Measurements from ENCODE around the gene OSBPL10.

The OSBPL10 gene

GRCh38 chr3:31687020-31687802 is 293.9 kb downstream of the OSBPL10 start:
- no peak for TF ChIP-seq SP1 (IDR thresholded peaks at IDR 0.05)
- TF ChIP-seq SUZ12 (IDR thresholded peaks at IDR 0.05): no peak
- TF ChIP-seq FOXM1 (IDR thresholded peaks at IDR 0.05; ENCODE audit: borderline replicate concordance): no peak
- no peak for DNase-seq (ENCODE audit: extremely low spot score)
- ChIA-PET POLR2A (interaction anchor here (1.4 kb wide), 1 partner anchor 155 kb away, joined by 3 read pairs; the partner anchor contains the start of gene STT3B), CTCF (interaction anchor here (1.0 to 1.6 kb wide), 2 partner anchors 10 to 17 kb away, joined by 4 read pairs; no protein-coding TSS in a partner anchor)

GRCh38 chr3:31680072-31680870 is 300.8 kb downstream of the OSBPL10 start:
- TF ChIP-seq LEF1 (IDR thresholded peaks at IDR 0.05; ENCODE audit: borderline replicate concordance): no peak
- POLR2A ChIA-PET: no interaction called here
- CTCF ChIA-PET: interaction anchor here (0.7 kb wide), 1 partner anchor 27 kb away, joined by 3 read pairs; no protein-coding TSS in a partner anchor
- no peak for DNase-seq (ENCODE audit: extremely low spot score)

DNA sequence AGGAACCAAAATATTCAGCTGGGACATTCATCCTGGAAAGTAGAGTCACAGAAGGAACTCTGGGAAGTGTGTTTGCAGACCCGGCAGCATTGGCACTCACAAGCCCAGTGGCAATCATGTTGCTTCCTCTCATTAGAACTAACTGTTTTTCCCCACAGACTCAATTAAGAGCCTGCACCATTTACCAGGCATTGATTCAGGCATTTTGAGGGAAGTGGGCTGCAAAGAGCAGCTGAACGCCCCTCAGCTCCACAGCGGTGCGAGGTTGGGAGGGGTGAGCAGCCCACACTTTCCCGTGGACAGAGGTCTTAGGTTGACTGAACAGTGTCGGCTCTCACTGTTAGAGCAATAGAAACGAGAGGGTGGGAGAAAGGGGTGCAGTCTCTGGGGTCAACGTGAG is 304.5 kb downstream of the OSBPL10 start:
- DNase-seq (ENCODE audit: extremely low spot score): no peak
- ChIA-PET CTCF (interaction anchor here (0.6 kb wide), 1 partner anchor 168 kb away, joined by 3 read pairs; no protein-coding TSS in a partner anchor), POLR2A (no interaction called here)
- TF ChIP-seq TARDBP (IDR thresholded peaks at IDR 0.05) (no peak), SP1 (IDR thresholded peaks at IDR 0.05) (no peak), L3MBTL2 (conservative IDR thresholded peaks at IDR 0.05) (no peak), ELF4 (IDR thresholded peaks at IDR 0.05) (no peak), FOXK2 (IDR thresholded peaks at IDR 0.05) (no peak), ARNT (IDR thresholded peaks at IDR 0.05) (no peak), NFRKB (IDR thresholded peaks at IDR 0.05) (no peak), FOXA1 (IDR thresholded peaks at IDR 0.05) (no peak), BHLHE40 (IDR thresholded peaks at IDR 0.05; ENCODE audit: borderline replicate concordance) (no peak)

- CTCF ChIA-PET: no interaction called here
- POLR2A ChIA-PET: no interaction called here
- TF ChIP-seq FOXM1 (IDR thresholded peaks at IDR 0.05; ENCODE audit: borderline replicate concordance) (no peak), CTBP1 (IDR thresholded peaks at IDR 0.05; ENCODE audit: borderline replicate concordance) (no peak), FOXK2 (IDR thresholded peaks at IDR 0.05) (no peak), ARNT (IDR thresholded peaks at IDR 0.05) (no peak), ZNF384 (IDR thresholded peaks at IDR 0.05) (no peak), SUZ12 (IDR thresholded peaks at IDR 0.05) (no peak), HDGF (IDR thresholded peaks at IDR 0.05; ENCODE audit: borderline replicate concordance) (no peak), SP1 (IDR thresholded peaks at IDR 0.05) (no peak), FOXA1 (IDR thresholded peaks at IDR 0.05) (no peak), NFRKB (IDR thresholded peaks at IDR 0.05) (no peak), TARDBP (IDR thresholded peaks at IDR 0.05) (no peak), BHLHE40 (IDR thresholded peaks at IDR 0.05; ENCODE audit: borderline replicate concordance) (no peak)
- TF ChIP-seq, protein P1, sequence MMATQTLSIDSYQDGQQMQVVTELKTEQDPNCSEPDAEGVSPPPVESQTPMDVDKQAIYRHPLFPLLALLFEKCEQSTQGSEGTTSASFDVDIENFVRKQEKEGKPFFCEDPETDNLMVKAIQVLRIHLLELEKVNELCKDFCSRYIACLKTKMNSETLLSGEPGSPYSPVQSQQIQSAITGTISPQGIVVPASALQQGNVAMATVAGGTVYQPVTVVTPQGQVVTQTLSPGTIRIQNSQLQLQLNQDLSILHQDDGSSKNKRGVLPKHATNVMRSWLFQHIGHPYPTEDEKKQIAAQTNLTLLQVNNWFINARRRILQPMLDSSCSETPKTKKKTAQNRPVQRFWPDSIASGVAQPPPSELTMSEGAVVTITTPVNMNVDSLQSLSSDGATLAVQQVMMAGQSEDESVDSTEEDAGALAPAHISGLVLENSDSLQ (IDR thresholded peaks at IDR 0.05): no peak
- no peak for DNase-seq (ENCODE audit: extremely low spot score)
Measured at GRCh38 chr3:31673950-31674349, 307.1 kb downstream of the OSBPL10 start.

GRCh38 chr3:31671976-31672375 is 309.1 kb downstream of the OSBPL10 start:
- ChIA-PET CTCF (interaction anchor here (0.6 kb wide), 1 partner anchor 31 kb away, joined by 5 read pairs; no protein-coding TSS in a partner anchor), POLR2A (no interaction called here)
- no peak for DNase-seq (ENCODE audit: extremely low spot score)
- TF ChIP-seq L3MBTL2 (conservative IDR thresholded peaks at IDR 0.05): no peak

GRCh38 chr3:31671451-31671850 is 309.6 kb downstream of the OSBPL10 start:
- no peak for DNase-seq (ENCODE audit: extremely low spot score)
- ChIA-PET POLR2A (no interaction called here), CTCF (interaction anchor here (0.6 kb wide), 1 partner anchor 30 kb away, joined by 5 read pairs; no protein-coding TSS in a partner anchor)
- TF ChIP-seq ZNF384 (IDR thresholded peaks at IDR 0.05) (no peak), SP1 (IDR thresholded peaks at IDR 0.05) (no peak), FOXA1 (IDR thresholded peaks at IDR 0.05) (no peak)
- TF ChIP-seq, protein P1 (IDR thresholded peaks at IDR 0.05): no peak

DNA sequence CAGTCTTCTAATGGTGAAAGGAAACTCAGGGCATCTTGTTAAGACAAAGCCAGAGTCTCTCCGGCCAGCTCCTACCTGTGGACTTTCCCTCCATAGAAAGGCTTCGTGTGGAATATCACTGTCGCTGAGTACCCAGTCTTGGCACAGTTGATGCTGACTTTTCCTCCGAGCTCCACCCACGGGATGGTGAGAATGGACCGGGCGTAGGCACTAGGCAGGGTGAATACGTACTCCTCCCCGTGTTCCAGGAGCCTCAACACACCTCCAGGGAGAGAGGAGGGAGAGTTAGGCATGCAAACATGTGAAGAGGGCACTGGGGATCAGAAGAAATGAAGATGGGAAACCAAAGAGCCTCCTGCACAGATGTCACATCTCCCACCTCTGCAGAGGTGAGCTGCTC is 310.3 kb downstream of the OSBPL10 start:
- TF ChIP-seq SP1 (IDR thresholded peaks at IDR 0.05) (no peak), ARNT (IDR thresholded peaks at IDR 0.05) (no peak), ZNF384 (IDR thresholded peaks at IDR 0.05) (no peak), NFRKB (IDR thresholded peaks at IDR 0.05) (no peak), FOXM1 (IDR thresholded peaks at IDR 0.05; ENCODE audit: borderline replicate concordance) (no peak), L3MBTL2 (conservative IDR thresholded peaks at IDR 0.05) (no peak), SUZ12 (IDR thresholded peaks at IDR 0.05) (no peak), HDGF (IDR thresholded peaks at IDR 0.05; ENCODE audit: borderline replicate concordance) (no peak), TARDBP (IDR thresholded peaks at IDR 0.05) (no peak), CTBP1 (IDR thresholded peaks at IDR 0.05; ENCODE audit: borderline replicate concordance) (no peak), FOXA1 (IDR thresholded peaks at IDR 0.05) (no peak), BHLHE40 (IDR thresholded peaks at IDR 0.05; ENCODE audit: borderline replicate concordance) (no peak), FOXK2 (IDR thresholded peaks at IDR 0.05) (no peak), LEF1 (IDR thresholded peaks at IDR 0.05; ENCODE audit: borderline replicate concordance) (no peak), ELF4 (IDR thresholded peaks at IDR 0.05) (no peak)
- TF ChIP-seq, protein P1 (IDR thresholded peaks at IDR 0.05): no peak
- DNase-seq (ENCODE audit: extremely low spot score): no peak
- POLR2A ChIA-PET: no interaction called here
- CTCF ChIA-PET: no interaction called here

Measured in HEK293T (cell line).